HUES48 (cell line): Measurements from ENCODE around the gene FBXO5.
"Not testable (repeated sequence)": the region's sequence is repeated elsewhere in the genome, so short reads cannot be mapped to it uniquely, and the experiment has no call there.

Experiments
- H3K27ac ChIP-seq: one replicate; pipeline ENCODE4 v1.7.0; 2013; ENCODE audit warnings: low read depth, low read length, inconsistent platforms
- H3K27me3 ChIP-seq: 2 replicates; pipeline ENCODE4 v1.6.1; 2013; ENCODE audit warnings: mild to moderate bottlenecking, low read length; ENCODE audit not compliant: control insufficient read depth, insufficient read depth
- H3K36me3 ChIP-seq: 2 replicates; pipeline ENCODE4 v1.6.1; 2013; ENCODE audit warnings: low read length; ENCODE audit not compliant: control insufficient read depth, insufficient read depth
- H3K4me1 ChIP-seq: 2 replicates; pipeline ENCODE4 v1.6.1; 2013; ENCODE audit warnings: mild to moderate bottlenecking, low read length; ENCODE audit not compliant: control insufficient read depth, insufficient read depth
- H3K4me3 ChIP-seq: 2 replicates; pipeline ENCODE4 v1.5.1; 2013; ENCODE audit warnings: mild to moderate bottlenecking, low read depth, low read length
- H3K9ac ChIP-seq: 2 replicates; pipeline ENCODE4 v1.6.1; 2013; ENCODE audit warnings: mild to moderate bottlenecking, low read depth, low read length, moderate library complexity
- H3K9me3 ChIP-seq: 2 replicates; pipeline ENCODE4 v1.6.1; 2013; ENCODE audit warnings: low read length; ENCODE audit not compliant: control insufficient read depth, insufficient read depth

Gene FBXO5

DNA sequence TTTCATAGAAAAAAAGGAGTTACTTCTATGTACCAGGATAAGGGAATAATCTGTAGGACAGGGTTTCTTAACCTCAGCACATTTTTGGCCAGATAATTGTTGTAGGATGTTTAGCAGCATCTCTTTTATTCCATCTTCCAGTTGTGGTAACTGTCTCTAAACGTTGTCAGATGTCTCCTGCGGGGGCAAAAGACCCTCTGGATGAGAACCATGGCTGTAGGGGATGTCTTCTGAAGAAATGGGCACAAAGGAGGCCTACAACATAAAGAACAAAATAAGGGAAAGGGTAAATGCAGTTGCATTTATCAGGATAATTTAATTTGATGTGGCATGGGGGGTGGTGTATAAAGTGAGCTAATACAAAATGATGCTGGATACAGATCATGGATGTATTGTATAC is 4.1 kb upstream of the FBXO5 start:
- Histone ChIP-seq H3K9me3 (no peaks in the 10 kb centered on the region), H3K27me3 (no peaks in the 10 kb centered on the region)

GRCh38 chr6:152985300-152985699 is 2.5 kb upstream of the FBXO5 start:
- Histone ChIP-seq H3K4me3 (peak overlapping the region; percentile 71), H3K4me1 (peaks cover 15% of the 10 kb centered on the region), H3K36me3 (peaks cover 10% of the 10 kb centered on the region)
- not testable (repeated sequence) for H3K9ac ChIP-seq, H3K27ac ChIP-seq, H3K27me3 ChIP-seq, H3K9me3 ChIP-seq

More for the DNA sequence above, 4.1 kb upstream of the FBXO5 start:
- Histone ChIP-seq H3K9ac (no peak overlapping the region), H3K4me1 (peaks cover 8% of the 10 kb centered on the region; the same call in 1 of the 2 replicates), H3K4me3 (no peak overlapping the region), H3K27ac (no peak overlapping the region), H3K36me3 (peaks cover 24% of the 10 kb centered on the region)

GRCh38 chr6:152984513-152984872 is 1.7 kb upstream of the FBXO5 start:
- Histone ChIP-seq H3K36me3 (peaks cover 8% of the 10 kb centered on the region), H3K27ac (peak overlapping the region; percentile 97), H3K9me3 (no peaks in the 10 kb centered on the region)

DNA sequence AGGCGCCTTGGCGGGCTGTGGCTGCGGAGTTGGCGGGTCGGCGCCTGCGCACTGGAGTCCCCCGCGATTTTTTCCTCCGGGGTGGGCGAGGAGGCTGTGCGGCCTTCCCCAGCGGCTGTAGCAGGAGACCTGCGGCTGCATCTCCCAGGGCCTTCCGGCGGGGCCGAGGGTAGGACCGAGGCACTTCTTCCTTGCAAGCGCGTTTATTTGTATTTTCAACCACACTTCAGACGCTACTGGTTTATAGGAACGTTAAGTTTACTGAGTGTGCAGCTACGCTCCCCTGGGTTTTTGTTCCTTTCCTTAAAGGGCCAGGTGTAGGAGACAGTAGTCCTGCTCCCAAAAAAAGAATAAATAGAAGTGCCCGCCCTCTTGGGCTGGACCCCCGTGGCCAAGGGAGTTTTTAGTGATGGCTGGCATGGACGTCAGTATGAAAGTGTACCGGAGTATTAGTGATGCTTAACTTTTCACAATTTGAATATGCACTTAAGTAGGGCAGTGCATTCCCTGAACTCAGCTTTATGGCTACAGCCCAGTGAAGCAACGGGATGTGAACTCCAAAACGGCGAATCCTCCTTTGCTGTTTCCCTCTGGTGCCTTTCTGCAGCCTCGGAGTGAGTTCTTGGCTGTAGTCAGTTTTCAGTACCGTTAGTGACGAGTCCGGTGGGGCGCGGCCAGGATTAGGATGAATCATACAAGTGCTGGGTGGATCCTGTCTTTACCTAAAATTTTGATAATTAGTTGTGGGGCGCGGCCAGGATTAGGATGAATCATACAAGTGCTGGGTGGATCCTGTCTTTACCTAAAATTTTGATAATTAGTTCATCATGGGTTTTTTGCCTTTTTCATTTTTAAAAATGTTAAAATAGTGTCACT is 1.0 kb upstream of the FBXO5 start:
- Histone ChIP-seq H3K4me1 (peaks cover 28% of the 10 kb centered on the region), H3K4me3 (peak overlapping the region; percentile 71), H3K9ac (peak overlapping the region; percentile 96), H3K9me3 (no peaks in the 10 kb centered on the region), H3K27ac (peak overlapping the region; percentile 97), H3K27me3 (no peaks in the 10 kb centered on the region), H3K36me3 (peaks cover 14% of the 10 kb centered on the region)

More at GRCh38 chr6:152984513-152984872, 1.7 kb upstream of the FBXO5 start:
- Histone ChIP-seq H3K4me1 (peaks cover 22% of the 10 kb centered on the region), H3K27me3 (no peaks in the 10 kb centered on the region), H3K9ac (peak overlapping the region; percentile 96), H3K4me3 (peak overlapping the region; percentile 71)

DNA sequence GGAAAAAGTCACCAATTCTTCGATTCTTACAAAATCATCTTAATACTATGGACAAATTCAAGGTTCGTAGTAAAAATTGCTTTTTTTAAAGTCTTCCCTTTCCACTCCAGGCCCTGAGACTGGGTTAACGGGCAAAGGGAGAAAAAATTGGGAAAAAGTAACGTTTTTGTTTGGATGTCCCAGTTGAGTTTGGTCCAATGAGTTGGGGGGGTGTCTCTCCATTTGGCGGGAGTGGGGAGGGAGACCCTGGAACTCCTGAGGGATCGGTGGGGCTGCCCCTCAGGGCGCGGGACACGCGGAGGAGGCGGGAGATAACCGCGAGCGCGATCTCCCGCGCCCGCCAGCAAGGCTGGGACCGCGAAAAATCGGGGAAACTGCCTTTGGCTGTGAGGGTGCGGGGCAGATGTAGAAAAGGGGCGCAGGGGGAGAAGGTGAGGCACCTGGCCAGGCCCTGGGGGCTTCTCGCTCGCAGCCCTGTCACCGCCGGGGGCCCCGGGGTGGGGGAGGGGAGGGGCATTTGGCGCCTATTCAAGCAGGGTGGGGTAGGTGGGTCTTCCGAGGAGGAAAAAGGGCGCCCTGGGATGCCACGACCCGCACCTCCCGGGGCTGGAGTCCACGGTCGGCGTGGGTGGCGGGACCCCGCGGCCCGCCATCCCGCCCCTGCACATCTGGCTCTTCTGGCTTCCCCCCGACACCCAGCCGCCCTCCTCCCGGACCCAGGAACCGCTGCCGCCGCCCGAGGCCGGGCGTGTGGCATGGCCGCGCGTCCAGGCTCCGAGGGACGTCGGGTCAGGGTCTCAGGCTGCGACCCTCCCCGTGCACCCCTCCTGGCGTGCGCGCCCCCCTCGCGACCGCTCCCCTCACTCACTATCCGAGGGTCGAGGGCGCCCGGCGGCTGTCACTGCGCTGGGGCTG is 595 bp downstream of the FBXO5 start:
- peaks cover 29% of the 10 kb centered on the region for H3K36me3 ChIP-seq
- peak overlapping the region; percentile 71 for H3K4me3 ChIP-seq

GRCh38 chr6:152981219-152981618 is 1.6 kb downstream of the FBXO5 start:
- no peaks in the 10 kb centered on the region for H3K9me3 ChIP-seq
- H3K9ac ChIP-seq: peak overlapping the region; percentile 78
- peaks cover 35% of the 10 kb centered on the region for H3K36me3 ChIP-seq
- no peaks in the 10 kb centered on the region for H3K27me3 ChIP-seq
- H3K27ac ChIP-seq: no peak overlapping the region
- H3K4me3 ChIP-seq: peak overlapping the region; percentile 71
- peaks cover 50% of the 10 kb centered on the region for H3K4me1 ChIP-seq

More for the DNA sequence above, 595 bp downstream of the FBXO5 start:
- H3K4me1 ChIP-seq: peaks cover 41% of the 10 kb centered on the region
- H3K9me3 ChIP-seq: no peaks in the 10 kb centered on the region
- peak overlapping the region; percentile 78 for H3K9ac ChIP-seq
- no peaks in the 10 kb centered on the region for H3K27me3 ChIP-seq
- H3K27ac ChIP-seq: peak overlapping the region; percentile 97

DNA sequence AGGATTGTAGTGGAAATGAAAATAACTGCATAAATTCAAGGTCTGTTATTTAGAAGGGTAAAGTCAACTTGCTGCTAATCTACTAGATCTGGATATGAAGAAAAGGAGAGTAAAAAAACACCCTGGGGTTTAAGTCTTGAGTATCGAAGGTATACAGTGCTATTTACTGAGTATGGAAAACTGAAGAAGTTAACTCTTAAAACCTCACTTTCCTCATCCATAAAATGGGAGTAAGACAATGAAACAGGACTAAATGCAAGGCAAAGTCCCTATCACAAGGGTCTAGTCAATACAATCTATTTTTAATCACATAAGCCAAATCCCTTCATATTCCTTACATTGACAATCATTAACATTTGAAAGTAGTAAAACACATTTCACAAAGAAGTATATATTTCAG is 2.2 kb downstream of the FBXO5 start:
- peak overlapping the region; percentile 78; the same call in 1 of the 2 replicates for H3K9ac ChIP-seq
- no peaks in the 10 kb centered on the region for H3K9me3 ChIP-seq
- H3K36me3 ChIP-seq: peaks cover 41% of the 10 kb centered on the region
- no peak overlapping the region for H3K27ac ChIP-seq
- peaks cover 54% of the 10 kb centered on the region for H3K4me1 ChIP-seq
- peak overlapping the region; percentile 71 for H3K4me3 ChIP-seq
- H3K27me3 ChIP-seq: no peaks in the 10 kb centered on the region

- peak overlapping the region; percentile 71; the same call in 1 of the 2 replicates for H3K4me3 ChIP-seq
- H3K9ac ChIP-seq: no peak overlapping the region
- H3K27me3 ChIP-seq: no peaks in the 10 kb centered on the region
- no peak overlapping the region for H3K27ac ChIP-seq
- H3K36me3 ChIP-seq: peaks cover 56% of the 10 kb centered on the region
- H3K9me3 ChIP-seq: no peaks in the 10 kb centered on the region
- peaks cover 46% of the 10 kb centered on the region for H3K4me1 ChIP-seq
Observed at GRCh38 chr6:152979116-152979515, 3.7 kb downstream of the FBXO5 start.

GRCh38 chr6:152978058-152978457 is 4.8 kb downstream of the FBXO5 start:
- H3K27ac ChIP-seq: no peak overlapping the region

GRCh38 chr6:152977556-152977955 is 5.3 kb downstream of the FBXO5 start:
- Histone ChIP-seq H3K4me3 (no peak overlapping the region), H3K9ac (no peak overlapping the region), H3K27me3 (no peaks in the 10 kb centered on the region), H3K9me3 (no peaks in the 10 kb centered on the region), H3K27ac (peak overlapping the region; percentile 15), H3K36me3 (peaks cover 72% of the 10 kb centered on the region), H3K4me1 (peaks cover 46% of the 10 kb centered on the region)

More at GRCh38 chr6:152978058-152978457, 4.8 kb downstream of the FBXO5 start:
- no peak overlapping the region for H3K9ac ChIP-seq
- H3K4me1 ChIP-seq: peaks cover 46% of the 10 kb centered on the region
- no peak overlapping the region for H3K4me3 ChIP-seq
- peaks cover 67% of the 10 kb centered on the region for H3K36me3 ChIP-seq
- H3K27me3 ChIP-seq: no peaks in the 10 kb centered on the region
- H3K9me3 ChIP-seq: no peaks in the 10 kb centered on the region
